HCT116 (cell line): Measurements from ENCODE around the gene CDH22.

Source experiments
- CTCF ChIP-seq, 3 experiments: fragments of 200-600 bp in 1 of 3; sonication (generic) in 1 of 3; IDR thresholded peaks in 2 of 3; conservative IDR thresholded peaks in 1 of 3; 2 replicates each; pipeline ENCODE4 v1.5.1; 2012 to 2017; ENCODE audit warnings: low read depth in 2 of 3, low read length in 2 of 3, antibody characterized with exemption in 1 of 3, borderline replicate concordance in 1 of 3, control low read depth in 1 of 3, mild to moderate bottlenecking in 1 of 3, mixed read lengths in 1 of 3, mixed run types in 1 of 3, moderate library complexity in 1 of 3; ENCODE audit not compliant: insufficient read depth in 1 of 3
- POLR2A ChIP-seq: IDR thresholded peaks from 2 replicates; pipeline ENCODE4 v1.7.0; 2011; ENCODE audit warnings: borderline replicate concordance; ENCODE audit not compliant: insufficient read depth, insufficient read length; ENCODE audit errors: extremely low read depth
- POLR2AphosphoS5 ChIP-seq: IDR thresholded peaks from 2 replicates; pipeline ENCODE4 v1.6.1; 2011; ENCODE audit warnings: mild to moderate bottlenecking, low read depth, low read length, moderate library complexity
- RAD21 ChIP-seq: IDR thresholded peaks from 2 replicates; pipeline ENCODE4 v1.6.1; 2012; ENCODE audit warnings: low read depth, mild to moderate bottlenecking
- REST ChIP-seq: IDR thresholded peaks from 2 replicates; pipeline ENCODE4 v1.6.1; 2012; ENCODE audit warnings: low read depth
- YY1 ChIP-seq: IDR thresholded peaks from 2 replicates; pipeline ENCODE4 v1.6.1; 2011; ENCODE audit warnings: low read length, low read depth, moderate library complexity, mild to moderate bottlenecking; ENCODE audit not compliant: insufficient replicate concordance; ENCODE audit errors: extremely low read depth
- ZNF274 ChIP-seq: fragments of 200-500 bp; sonication (Bioruptor generic); IDR thresholded peaks from 2 replicates; pipeline ENCODE4 v1.6.1; 2014; ENCODE audit warnings: mild to moderate bottlenecking, low read depth, low read length, inconsistent platforms

GRCh38 chr20:46328200-46328882 is 20.0 kb upstream of the CDH22 start:
- no peak for TF ChIP-seq REST
- no peak for TF ChIP-seq CTCF (IDR thresholded peaks at IDR 0.05 in 2 of 3, conservative IDR thresholded peaks at IDR 0.05 in 1 of 3; ENCODE audit: borderline replicate concordance in 1 of 3, insufficient read depth in 1 of 3, low read depth in 2 of 3, low read length in 2 of 3)
- no peak for TF ChIP-seq ZNF274
- no peak for TF ChIP-seq POLR2AphosphoS5
- no peak for TF ChIP-seq RAD21
- no peak for TF ChIP-seq YY1
- no peak for TF ChIP-seq POLR2A
